Heart left ventricle (tissue), 16 donors: ENCODE data around the gene FJX1. TPM values are rescaled to one million over a fixed set of nuclear protein-coding genes. Genes with fewer than 3 reads are reported as not detected.

Experiments used
- ATAC-seq, 4 donors: fragments of 200-7000 bp; cut with Tn5 transposase; one replicate each; pipeline ENCODE4 v1.9.1; 2020 to 2022; ENCODE audit warnings: moderate library complexity in 4 of 4, mild to moderate bottlenecking in 3 of 4, moderate number of reproducible peaks in 1 of 4
- DNase-seq, 5 donors: peaks; one replicate each; pipeline ENCODE4 v3.0.0-alpha.2; 2020
- H3K27ac ChIP-seq, 12 donors: fragments of 200-600 bp; sonication (generic) in 4 of 12; one replicate each; pipeline versions ENCODE4 v1.5.0 to v1.8.0; 2016 to 2022; ENCODE audit warnings: mild to moderate bottlenecking in 2 of 12
- H3K27me3 ChIP-seq, 9 donors: fragments of 200-600 bp; sonication (generic) in 2 of 9; one replicate each; pipeline versions ENCODE4 v1.5.1 to v1.8.0; 2016 to 2022; ENCODE audit warnings: mild to moderate bottlenecking in 3 of 9
- H3K36me3 ChIP-seq, 9 donors: fragments of 200-600 bp; sonication (generic) in 2 of 9; one replicate each; pipeline versions ENCODE4 v1.5.0 to v1.8.0; 2018 to 2022; ENCODE audit warnings: mild to moderate bottlenecking in 2 of 9
- H3K4me1 ChIP-seq, 12 donors: fragments of 200-600 bp; sonication (generic) in 4 of 12; one replicate each; pipeline versions ENCODE4 v1.5.0 to v1.8.0; 2016 to 2022; ENCODE audit warnings: mild to moderate bottlenecking in 3 of 12
- H3K4me3 ChIP-seq, 12 donors: fragments of 200-600 bp; sonication (generic) in 4 of 12; one replicate each; pipeline versions ENCODE4 v1.5.0 to v1.8.0; 2017 to 2022; ENCODE audit warnings: mild to moderate bottlenecking in 9 of 12, moderate library complexity in 4 of 12
- H3K9me3 ChIP-seq, 12 donors: fragments of 200-600 bp; sonication (generic) in 4 of 12; one replicate each; pipeline versions ENCODE4 v1.5.0 to v1.8.0; 2016 to 2022; ENCODE audit warnings: mild to moderate bottlenecking in 1 of 12
- CTCF ChIP-seq, 12 donors: fragments of 200-600 bp; sonication (generic) in 4 of 12; IDR thresholded peaks; one replicate each; pipeline versions ENCODE4 v1.5.0 to v1.8.0; 2018 to 2022; ENCODE audit warnings: antibody characterized with exemption in 12 of 12, mild to moderate bottlenecking in 5 of 12
- POLR2A ChIP-seq, 2 donors: fragments of 450-650 bp; IDR thresholded peaks; one replicate each; pipeline ENCODE4 v1.6.1; 2017; ENCODE audit warnings: antibody characterized with exemption in 2 of 2, mild to moderate bottlenecking in 2 of 2, moderate library complexity in 2 of 2
- WGBS, 4 donors: extraction: QIAGEN DNeasy Blood & Tissue Kit in 2 of 4; methylation state at CpG; one replicate each; pipeline versions ENCODE4 v1.1.5 to v1.1.7; 2013 to 2018; 5-methylcytosine and 5-hydroxymethylcytosine counted together
- intact Hi-C, 10 donors: fragments of 100-400 bp; cut with DNase I; formaldehyde crosslinking; loops; one replicate each; pipeline versions ENCODE4 v1.11.1 to v1.14.2; 2022
- polyA plus RNA-seq, 2 donors: library from polyadenylated mRNA; stranded (reverse); fragments of 200-250 nt; gene quantifications; one replicate each; pipeline ENCODE4 v1.2.3, GENCODE V29; 2013
- total RNA-seq, 9 donors: library from RNA; depleted of rRNA in 2 of 9; stranded (reverse); fragments of >200 nt in 2 of 9; fragmentation: NEBNext Ultra II Directional in 3 of 9; extraction: Animal tissue kit (Norgen Biotek cat#: 25700) in 3 of 9; gene quantifications; one replicate each; pipeline versions ENCODE4 v1.1.0 to v1.2.4, GENCODE V29; 2016 to 2023
- donor health status: ischemic (EF 13 %, LVEDD 7.1; RV severe dilation, severe dysfunction).
- donor health status: healthy with polysubstance abuse.
- donor health status: DM: no; HTN: yes; CAD: no.
- donor health status: DM: no; HTN: no; CAD: no.
- donor health status: ischemic (EF 25% LVEDD 6.9; RV normal size, moderate dysfunction).
- donor health status: ischemic (EF 25% LVEDD 5.7; RV mildly dilated, moderate dysfunction).
- donor health status: healthy.
- donor health status: DM: yes; HTN: yes; CAD: no.
- donor health status: ischemic (EF 35%, LVEDD 5.7; RV mildly dilated, moderate dysfunction).
- donor health status: nonischemic (EF 11% LVEDD 7.7; RV severe dilation, severe dysfunction).
- donor health status: DM: yes; HTN: yes; CAD: no.
- donor health status: PGD.
- donor health status: ischemic (EF 29% LVEDD 5.4; RV normal size, mild dysfunction).
- donor health status: nonischemic (EF 23%, LVEDD 6.1; RV moderate dilation, normal function).

FJX1 gene
- total and polyA plus RNA-seq, 11 donors = 0.55 to 7.2 (median 2.3) TPM

DNA sequence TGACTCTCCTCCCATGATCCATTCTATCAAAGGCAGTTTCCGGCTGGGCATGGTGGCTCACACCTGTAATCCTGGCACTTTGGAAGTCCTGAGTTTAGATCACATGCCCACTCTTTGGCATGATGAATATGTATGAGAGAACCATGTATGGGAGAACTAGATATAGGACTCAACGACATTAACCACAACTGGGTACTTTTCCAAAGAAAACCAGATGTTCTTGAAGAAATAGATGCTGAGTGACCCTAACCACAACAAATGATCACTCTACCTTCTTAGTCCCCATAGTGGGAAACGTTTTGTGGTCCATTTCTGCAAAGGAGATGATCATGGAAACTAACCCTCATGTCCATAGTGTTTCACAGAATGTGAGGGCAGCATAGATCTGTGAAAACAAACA, 13.6 kb downstream of the FJX1 start:
- intact Hi-C loops = no loop called here
- Histone ChIP-seq H3K9me3 (no peaks in the 10 kb centered on the region), H3K4me1 (no peaks in the 10 kb centered on the region), H3K27me3 (peaks cover 0 to 24% (median 0%) of the 10 kb centered on the region in 9 donors), H3K4me3 (no peak overlapping the region), H3K36me3 (no peaks in the 10 kb centered on the region), H3K27ac (no peak overlapping the region)
- 76 to 85% (median 77%) methylated on average over 3 of the region's 3 CpGs for WGBS, 4 donors
- TF ChIP-seq CTCF (IDR thresholded peaks at IDR 0.05) (no peak), POLR2A (IDR thresholded peaks at IDR 0.05) (no peak)
- no peak for DNase-seq
- ATAC-seq = no peak

GRCh38 chr11:35632301-35632700, 14.0 kb downstream of the FJX1 start:
- no peak overlapping the region for H3K4me3 ChIP-seq
- H3K27me3 ChIP-seq = peaks cover 0 to 24% (median 0%) of the 10 kb centered on the region in 9 donors
- TF ChIP-seq CTCF (IDR thresholded peaks at IDR 0.05) (no peak), POLR2A (IDR thresholded peaks at IDR 0.05) (no peak)

DNA sequence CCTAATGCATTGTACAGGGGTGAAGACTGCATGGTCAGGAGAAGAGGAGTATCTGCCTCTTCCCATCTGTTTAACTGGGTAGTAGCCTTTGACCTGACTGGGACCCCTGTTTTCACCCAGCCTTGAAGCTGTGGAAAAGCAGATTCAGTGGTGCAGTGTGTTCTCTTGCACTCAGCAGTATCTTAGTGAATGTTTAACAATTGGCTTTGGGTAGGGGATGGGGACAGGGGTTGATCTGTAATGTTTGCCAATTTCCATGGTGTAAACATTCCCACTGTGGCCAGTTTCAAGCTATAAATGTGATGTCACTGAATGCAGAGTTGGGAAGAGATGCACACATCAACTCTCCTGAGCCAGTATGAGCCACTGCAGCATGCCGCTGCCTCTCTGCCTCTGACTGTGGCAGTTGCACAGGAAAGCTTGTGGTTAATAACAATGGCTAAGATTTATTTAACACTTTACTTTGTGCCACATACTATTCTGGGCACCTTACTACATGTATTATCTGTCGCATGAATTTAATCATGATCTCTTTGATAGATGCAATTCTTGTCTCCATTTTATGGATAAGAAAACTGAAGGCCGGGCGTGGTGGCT, 15.7 kb downstream of the FJX1 start:
- peaks cover 0 to 24% (median 0%) of the 10 kb centered on the region in 9 donors for H3K27me3 ChIP-seq
- intact Hi-C loops = no loop called here
- H3K4me1 ChIP-seq = no peaks in the 10 kb centered on the region
- H3K4me3 ChIP-seq = no peak overlapping the region
- TF ChIP-seq POLR2A (IDR thresholded peaks at IDR 0.05) (no peak), CTCF (IDR thresholded peaks at IDR 0.05) (no peak)
- no peak for DNase-seq
- H3K27ac ChIP-seq = no peak overlapping the region
- H3K36me3 ChIP-seq = no peaks in the 10 kb centered on the region
- H3K9me3 ChIP-seq = no peaks in the 10 kb centered on the region
- no peak for ATAC-seq
- 72 to 89% (median 82%) methylated on average over 4 of the region's 4 CpGs for WGBS, 4 donors

More at GRCh38 chr11:35632301-35632700, 14.0 kb downstream of the FJX1 start:
- intact Hi-C loops = no loop called here
- no peak for DNase-seq
- no peaks in the 10 kb centered on the region for H3K36me3 ChIP-seq
- no peak for ATAC-seq
- H3K4me1 ChIP-seq = no peaks in the 10 kb centered on the region
- no peak overlapping the region for H3K27ac ChIP-seq
- no peaks in the 10 kb centered on the region for H3K9me3 ChIP-seq
- WGBS, 4 donors = 55 to 85% (median 66%) methylated on average over 1 of the region's 1 CpG

DNA sequence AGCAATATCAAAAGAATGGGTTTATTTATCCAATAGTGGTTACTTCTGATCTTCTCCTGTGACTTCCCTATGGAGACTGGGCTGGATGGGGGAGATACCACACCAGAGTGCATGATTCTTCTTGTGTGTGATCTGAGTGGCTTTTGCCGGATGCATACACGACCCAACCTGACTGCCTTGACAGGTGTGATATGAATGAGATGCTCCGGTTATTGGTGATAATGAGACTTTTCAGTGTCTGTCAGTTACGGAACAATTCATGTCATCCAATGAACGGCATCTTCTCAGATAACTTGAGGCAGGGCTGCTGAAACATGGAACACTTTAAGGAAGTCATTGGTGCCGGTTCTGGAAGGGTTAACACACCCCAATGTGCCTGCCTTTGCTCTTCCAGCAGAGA, 17.7 kb downstream of the FJX1 start:
- Histone ChIP-seq H3K27me3 (peaks cover 0 to 21% (median 0%) of the 10 kb centered on the region in 9 donors), H3K4me1 (peaks cover 0 to under 1% (median 0%) of the 10 kb centered on the region in 12 donors), H3K4me3 (no peak overlapping the region), H3K27ac (no peak overlapping the region), H3K36me3 (no peaks in the 10 kb centered on the region), H3K9me3 (no peaks in the 10 kb centered on the region)
- 78 to 87% (median 87%) methylated on average over 6 of the region's 6 CpGs for WGBS, 4 donors
- intact Hi-C loops = no loop called here
- DNase-seq (no peak), ATAC-seq (no peak)
- no peak for TF ChIP-seq CTCF (IDR thresholded peaks at IDR 0.05)
- TF ChIP-seq POLR2A (IDR thresholded peaks at IDR 0.05) = no peak
